Measurements from ENCODE around the gene TWNK. TPM values are rescaled to one million over a fixed set of nuclear protein-coding genes. Genes with fewer than 3 reads are reported as not detected.
"Not testable (repeated sequence)": the region's sequence is repeated elsewhere in the genome, so short reads cannot be mapped to it uniquely, and the experiment has no call there.

TWNK gene
- total RNA-seq, 3 donors from 2014 or later, result 49.8 to 55.5 (median 55.5) TPM

- Mint-ChIP-seq H3K36me3 (ENCODE audit: insufficient read depth) (peaks cover 2% of the 10 kb centered on the region), H3K4me3 (peak within 1 kb of the TSS; percentile 67), H3K4me1 (ENCODE audit: low read depth) (peaks cover 11% of the 10 kb centered on the region), H3K27me3 (ENCODE audit: low read depth) (no peaks in the 10 kb centered on the region), H3K9me3 (no peaks in the 10 kb centered on the region)
- DNase-seq, result peak; percentile 41
- peak; percentile 82 to 84 for ATAC-seq
Measured at GRCh38 chr10:100969187-100970075, 17.9 kb upstream of the TWNK start, which contains the start of gene SEMA4G. SEMA4G (plus strand) TSS chr10:100969504; CDS start chr10:100972913, 3,409 bp downstream.

DNA sequence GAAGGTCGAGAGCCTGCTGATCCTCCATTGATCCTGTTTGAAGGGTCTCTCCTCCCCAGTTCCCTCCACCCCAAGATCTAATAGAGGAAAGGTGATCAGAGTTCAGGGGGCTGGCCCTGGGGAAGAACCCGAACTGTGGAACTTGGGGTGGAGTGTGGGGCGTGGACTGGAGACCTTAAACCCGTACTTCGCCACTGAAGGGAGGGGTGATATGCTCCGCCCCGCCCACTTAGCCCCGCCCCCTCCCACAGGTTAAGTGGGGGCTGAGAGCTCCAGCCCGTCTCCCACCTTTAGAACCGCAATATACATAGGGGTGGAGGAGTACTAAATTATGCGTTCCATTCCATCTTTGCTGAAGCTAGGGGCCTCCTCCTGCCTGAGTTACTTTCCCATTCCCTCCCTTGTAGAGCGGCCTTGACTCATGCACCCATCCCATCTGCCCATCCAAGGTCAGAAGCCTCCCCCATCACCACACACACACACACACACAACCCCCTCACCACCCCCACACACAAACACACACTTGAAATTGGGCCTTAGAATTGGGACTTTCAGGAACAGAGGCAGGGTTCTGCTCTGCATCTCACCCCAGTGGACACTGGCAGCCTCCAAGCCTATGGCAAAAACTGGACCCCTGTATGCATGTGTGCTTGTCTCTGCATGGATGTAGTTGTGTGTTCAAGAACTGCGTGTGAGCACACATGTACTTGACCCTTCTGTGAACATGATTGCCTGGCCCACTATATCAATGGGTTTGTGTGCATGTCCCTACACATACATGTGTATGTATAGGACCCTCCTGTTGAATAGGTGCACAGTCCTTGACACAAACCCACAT lies 17.0 kb upstream of the TWNK start:
- peaks cover 2% of the 10 kb centered on the region for H3K36me3 Mint-ChIP-seq (ENCODE audit: insufficient read depth)
- H3K9me3 Mint-ChIP-seq, result no peaks in the 10 kb centered on the region
- ATAC-seq (peak in 1 of 2 donors; percentile 30), DNase-seq (peak; percentile 30)
- peak overlapping the region; percentile 48 for H3K4me3 Mint-ChIP-seq
- peaks cover 11% of the 10 kb centered on the region for H3K4me1 Mint-ChIP-seq (ENCODE audit: low read depth)
- no peaks in the 10 kb centered on the region for H3K27me3 Mint-ChIP-seq (ENCODE audit: low read depth)

GRCh38 chr10:100970914-100971811 lies 16.2 kb upstream of the TWNK start:
- no peak for DNase-seq
- Mint-ChIP-seq H3K27me3 (ENCODE audit: low read depth) (no peaks in the 10 kb centered on the region), H3K4me1 (ENCODE audit: low read depth) (peaks cover 11% of the 10 kb centered on the region), H3K36me3 (ENCODE audit: insufficient read depth) (peaks cover 2% of the 10 kb centered on the region), H3K4me3 (no peak overlapping the region), H3K9me3 (no peaks in the 10 kb centered on the region)
- no peak for ATAC-seq

- Mint-ChIP-seq H3K27me3 (ENCODE audit: low read depth) (no peaks in the 10 kb centered on the region), H3K36me3 (ENCODE audit: insufficient read depth) (peaks cover 2% of the 10 kb centered on the region), H3K4me3 (no peak overlapping the region), H3K9me3 (no peaks in the 10 kb centered on the region), H3K4me1 (ENCODE audit: low read depth) (peaks cover 11% of the 10 kb centered on the region)
- no peak for DNase-seq
- no peak for ATAC-seq
Measured at GRCh38 chr10:100972115-100972903, 15.0 kb upstream of the TWNK start.

- ATAC-seq (no peak), DNase-seq (no peak)
- H3K4me1 Mint-ChIP-seq (ENCODE audit: low read depth), result peaks cover 11% of the 10 kb centered on the region
- H3K9me3 Mint-ChIP-seq, result no peaks in the 10 kb centered on the region
- H3K27me3 Mint-ChIP-seq (ENCODE audit: low read depth), result no peaks in the 10 kb centered on the region
- no peak overlapping the region for H3K4me3 Mint-ChIP-seq
- H3K36me3 Mint-ChIP-seq (ENCODE audit: insufficient read depth), result no peaks in the 10 kb centered on the region
Measured at GRCh38 chr10:100972904-100973535, 14.3 kb upstream of the TWNK start.

GRCh38 chr10:100975397-100975796 lies 11.9 kb upstream of the TWNK start:
- not testable (repeated sequence) for H3K27me3 Mint-ChIP-seq (ENCODE audit: low read depth); DNase-seq; H3K4me1 Mint-ChIP-seq (ENCODE audit: low read depth); H3K9me3 Mint-ChIP-seq; ATAC-seq; H3K4me3 Mint-ChIP-seq; H3K36me3 Mint-ChIP-seq (ENCODE audit: insufficient read depth)

DNA sequence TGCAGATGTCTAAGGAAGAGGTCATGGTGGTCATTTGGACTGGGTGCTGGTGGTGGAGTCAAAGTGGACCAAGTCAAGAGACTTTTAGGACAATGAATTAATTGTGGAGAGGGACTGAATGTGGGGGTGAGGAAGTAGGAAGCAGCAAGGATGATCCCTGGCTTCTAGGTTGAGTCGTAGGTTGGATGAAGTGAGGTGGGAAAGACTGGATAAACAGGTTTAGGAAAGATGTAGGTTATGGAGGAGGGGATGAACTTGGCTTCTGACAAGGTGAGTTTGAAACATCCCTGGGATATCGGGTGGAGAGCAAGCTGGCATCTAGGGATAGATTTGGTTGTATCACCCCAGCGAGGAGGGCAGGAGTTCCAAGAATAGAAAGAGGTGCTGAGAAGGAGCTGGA lies 10.4 kb upstream of the TWNK start:
- peaks cover 8% of the 10 kb centered on the region for H3K36me3 Mint-ChIP-seq (ENCODE audit: insufficient read depth)
- ATAC-seq (no peak), DNase-seq (no peak)
- H3K9me3 Mint-ChIP-seq, result no peaks in the 10 kb centered on the region
- no peak overlapping the region for H3K4me3 Mint-ChIP-seq
- no peaks in the 10 kb centered on the region for H3K4me1 Mint-ChIP-seq (ENCODE audit: low read depth)
- H3K27me3 Mint-ChIP-seq (ENCODE audit: low read depth), result no peaks in the 10 kb centered on the region

DNA sequence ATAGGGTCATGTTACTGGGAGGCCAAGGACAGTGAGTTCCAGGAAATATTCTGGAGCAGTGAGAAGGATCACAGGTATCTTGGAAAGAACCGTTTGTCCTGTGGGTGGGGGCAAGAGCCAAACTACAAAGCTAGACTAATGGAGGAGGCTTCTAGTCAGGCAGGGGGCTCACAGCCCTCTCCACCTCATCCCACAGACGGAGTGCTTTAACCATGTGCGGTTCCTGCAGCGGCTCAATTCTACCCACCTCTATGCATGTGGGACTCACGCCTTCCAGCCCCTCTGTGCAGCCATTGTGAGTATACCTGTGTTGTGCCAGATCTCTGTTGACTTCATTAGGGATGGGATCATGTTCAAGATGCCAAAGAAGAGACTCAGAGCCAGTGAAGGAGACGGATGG lies 9.9 kb upstream of the TWNK start:
- DNase-seq, result no peak
- Mint-ChIP-seq H3K27me3 (ENCODE audit: low read depth) (no peaks in the 10 kb centered on the region), H3K4me3 (no peak overlapping the region), H3K9me3 (no peaks in the 10 kb centered on the region), H3K36me3 (ENCODE audit: insufficient read depth) (peaks cover 10% of the 10 kb centered on the region), H3K4me1 (ENCODE audit: low read depth) (no peaks in the 10 kb centered on the region)
- no peak for ATAC-seq

GRCh38 chr10:100978121-100978900 lies 9.0 kb upstream of the TWNK start:
- H3K9me3 Mint-ChIP-seq, result no peaks in the 10 kb centered on the region
- H3K4me1 Mint-ChIP-seq (ENCODE audit: low read depth), result no peaks in the 10 kb centered on the region
- H3K36me3 Mint-ChIP-seq (ENCODE audit: insufficient read depth), result peaks cover 12% of the 10 kb centered on the region
- ATAC-seq, result no peak
- H3K27me3 Mint-ChIP-seq (ENCODE audit: low read depth), result no peaks in the 10 kb centered on the region
- DNase-seq, result no peak
- H3K4me3 Mint-ChIP-seq, result no peak overlapping the region

GRCh38 chr10:100978901-100979195 lies 8.5 kb upstream of the TWNK start:
- Mint-ChIP-seq H3K4me3 (no peak overlapping the region), H3K36me3 (ENCODE audit: insufficient read depth) (peaks cover 12% of the 10 kb centered on the region), H3K4me1 (ENCODE audit: low read depth) (no peaks in the 10 kb centered on the region), H3K9me3 (no peaks in the 10 kb centered on the region), H3K27me3 (ENCODE audit: low read depth) (no peaks in the 10 kb centered on the region)
- DNase-seq (no peak), ATAC-seq (no peak)

GRCh38 chr10:100979791-100980272 lies 7.5 kb upstream of the TWNK start:
- Mint-ChIP-seq H3K4me1 (ENCODE audit: low read depth) (no peaks in the 10 kb centered on the region), H3K27me3 (ENCODE audit: low read depth) (no peaks in the 10 kb centered on the region), H3K4me3 (no peak overlapping the region), H3K36me3 (ENCODE audit: insufficient read depth) (peaks cover 15% of the 10 kb centered on the region), H3K9me3 (no peaks in the 10 kb centered on the region)
- ATAC-seq (no peak), DNase-seq (no peak)

GRCh38 chr10:100980311-100980710 lies 7.0 kb upstream of the TWNK start:
- no peak for DNase-seq

More at GRCh38 chr10:100980311-100980710, 7.0 kb upstream of the TWNK start:
- ATAC-seq, result no peak
- H3K4me3 Mint-ChIP-seq, result no peak overlapping the region
- H3K4me1 Mint-ChIP-seq (ENCODE audit: low read depth), result no peaks in the 10 kb centered on the region
- no peaks in the 10 kb centered on the region for H3K9me3 Mint-ChIP-seq
- H3K36me3 Mint-ChIP-seq (ENCODE audit: insufficient read depth), result peaks cover 15% of the 10 kb centered on the region
- H3K27me3 Mint-ChIP-seq (ENCODE audit: low read depth), result no peaks in the 10 kb centered on the region
